Liver (tissue), 3 donors: ENCODE data around the gene PLOD3.

ENCODE experiments used
- EGR1 ChIP-seq, 2 donors: IDR thresholded peaks; 2 replicates each; pipeline ENCODE4 v1.6.1; 2016 to 2018; ENCODE audit warnings: antibody characterized with exemption in 2 of 2, low read depth in 2 of 2
- RAD21 ChIP-seq, 2 donors: IDR thresholded peaks; 2 replicates each; pipeline ENCODE4 v1.6.1; 2016; ENCODE audit warnings: antibody characterized with exemption in 2 of 2, mild to moderate bottlenecking in 2 of 2
- YY1 ChIP-seq: IDR thresholded peaks from 2 replicates; pipeline ENCODE4 v1.6.1; 2016; ENCODE audit warnings: antibody characterized with exemption, mild to moderate bottlenecking
- TF ChIP-seq, protein P1 (sequence below): fragments of 150-350 bp; IDR thresholded peaks from 2 replicates; pipeline ENCODE4 v1.5.1; 2017; ENCODE audit warnings: improper control_type of control experiment, low read depth, low read length; ENCODE audit not compliant: missing input control
- TF ChIP-seq, protein P2 (sequence below): IDR thresholded peaks from 2 replicates; pipeline ENCODE4 v1.6.1; 2016; ENCODE audit warnings: antibody characterized with exemption
- TF ChIP-seq, protein P3 (sequence below): IDR thresholded peaks from 2 replicates; pipeline ENCODE4 v1.6.1; 2016; ENCODE audit warnings: antibody characterized with exemption
- donor health status: healthy.
- donor health status: healthy.

DNA sequence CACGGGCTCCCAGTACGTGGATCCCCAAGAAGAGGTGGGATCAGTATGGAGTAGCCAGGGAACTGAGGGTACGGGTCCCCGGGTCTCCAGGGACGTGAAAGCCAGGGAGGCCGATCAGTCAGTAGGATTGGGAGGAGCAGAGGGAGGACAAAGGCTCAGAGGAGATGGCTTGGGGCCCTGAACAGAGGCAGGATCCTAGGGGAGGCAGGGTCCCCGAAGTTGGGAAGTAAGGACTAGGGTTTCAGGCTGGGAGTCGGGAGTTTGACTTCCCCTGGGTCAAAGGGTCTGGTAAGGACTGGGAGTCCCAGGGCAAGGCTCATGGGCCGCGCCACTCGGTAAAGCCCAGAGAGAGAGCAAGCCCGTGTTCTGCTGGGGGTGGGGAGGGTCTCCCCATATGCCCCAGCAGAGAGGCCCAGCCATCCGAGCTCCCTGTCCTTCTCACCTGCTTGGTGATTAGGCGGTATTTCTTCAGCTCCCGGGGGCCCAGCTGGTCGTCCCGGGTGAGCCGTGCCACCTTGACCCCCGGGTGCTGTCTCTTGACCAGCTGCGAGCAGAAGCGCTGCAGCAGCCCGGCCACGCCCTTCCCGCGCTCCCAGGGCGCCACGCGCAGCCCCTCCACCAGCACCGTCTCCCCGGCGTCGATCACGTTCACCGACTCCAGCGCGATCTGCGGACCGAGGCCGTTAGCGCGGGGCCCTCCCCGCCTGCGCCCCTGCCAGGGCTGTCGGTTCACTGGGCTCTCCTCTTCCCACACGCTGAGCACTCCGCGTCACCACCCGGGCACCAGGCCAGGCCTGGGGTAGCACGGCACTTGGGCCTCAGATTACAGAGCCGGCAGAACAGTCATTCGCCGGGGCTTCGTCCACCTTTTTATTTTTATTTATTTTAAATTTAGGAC is 44.3 kb downstream of the PLOD3 start:
- TF ChIP-seq, protein P1, sequence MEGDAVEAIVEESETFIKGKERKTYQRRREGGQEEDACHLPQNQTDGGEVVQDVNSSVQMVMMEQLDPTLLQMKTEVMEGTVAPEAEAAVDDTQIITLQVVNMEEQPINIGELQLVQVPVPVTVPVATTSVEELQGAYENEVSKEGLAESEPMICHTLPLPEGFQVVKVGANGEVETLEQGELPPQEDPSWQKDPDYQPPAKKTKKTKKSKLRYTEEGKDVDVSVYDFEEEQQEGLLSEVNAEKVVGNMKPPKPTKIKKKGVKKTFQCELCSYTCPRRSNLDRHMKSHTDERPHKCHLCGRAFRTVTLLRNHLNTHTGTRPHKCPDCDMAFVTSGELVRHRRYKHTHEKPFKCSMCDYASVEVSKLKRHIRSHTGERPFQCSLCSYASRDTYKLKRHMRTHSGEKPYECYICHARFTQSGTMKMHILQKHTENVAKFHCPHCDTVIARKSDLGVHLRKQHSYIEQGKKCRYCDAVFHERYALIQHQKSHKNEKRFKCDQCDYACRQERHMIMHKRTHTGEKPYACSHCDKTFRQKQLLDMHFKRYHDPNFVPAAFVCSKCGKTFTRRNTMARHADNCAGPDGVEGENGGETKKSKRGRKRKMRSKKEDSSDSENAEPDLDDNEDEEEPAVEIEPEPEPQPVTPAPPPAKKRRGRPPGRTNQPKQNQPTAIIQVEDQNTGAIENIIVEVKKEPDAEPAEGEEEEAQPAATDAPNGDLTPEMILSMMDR: no peak
- TF ChIP-seq, protein P2, sequence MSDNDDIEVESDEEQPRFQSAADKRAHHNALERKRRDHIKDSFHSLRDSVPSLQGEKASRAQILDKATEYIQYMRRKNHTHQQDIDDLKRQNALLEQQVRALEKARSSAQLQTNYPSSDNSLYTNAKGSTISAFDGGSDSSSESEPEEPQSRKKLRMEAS: no peak
- no peak for TF ChIP-seq EGR1 (IDR thresholded peaks at IDR 0.05; ENCODE audit: low read depth in 2 of 2)
- TF ChIP-seq RAD21 (IDR thresholded peaks at IDR 0.05): no peak
- TF ChIP-seq, protein P3, sequence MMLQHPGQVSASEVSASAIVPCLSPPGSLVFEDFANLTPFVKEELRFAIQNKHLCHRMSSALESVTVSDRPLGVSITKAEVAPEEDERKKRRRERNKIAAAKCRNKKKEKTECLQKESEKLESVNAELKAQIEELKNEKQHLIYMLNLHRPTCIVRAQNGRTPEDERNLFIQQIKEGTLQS: no peak
- no peak for TF ChIP-seq YY1
